Body of pancreas (tissue), 4 donors: ENCODE data around the gene ITGAV.

ENCODE experiments used
- CTCF ChIP-seq, 7 experiments: fragments of 450-650 bp in 4 of 7; fragments of 200-600 bp in 3 of 7; sonication (generic) in 3 of 7; IDR thresholded peaks; one replicate each; pipeline ENCODE4 v1.5.1; 2016 to 2019; ENCODE audit warnings: antibody characterized with exemption in 7 of 7
- POLR2A ChIP-seq, 3 donors: fragments of 450-650 bp; IDR thresholded peaks; one replicate each; pipeline ENCODE4 v1.6.1; 2016; ENCODE audit warnings: antibody characterized with exemption in 3 of 3, mild to moderate bottlenecking in 2 of 3

- TF ChIP-seq CTCF (IDR thresholded peaks at IDR 0.05) (no peak), POLR2A (IDR thresholded peaks at IDR 0.05) (no peak)
Observed at GRCh38 chr2:186569897-186570296, 20.0 kb upstream of the ITGAV start.
